SK-N-SH treated with all-trans-retinoic acid at 6 μM for 48 hours (cell line): ENCODE measurements around the gene BFSP2.

ENCODE experiments used
- ATAC-seq: fragments of 200-7000 bp; cut with Tn5 transposase; 3 replicates; pipeline ENCODE4 v1.9.1; 2020; ENCODE audit warnings: mild to moderate bottlenecking, moderate library complexity
- ARNTL ChIP-seq: fragments of 450-650 bp; formaldehyde crosslinking; IDR thresholded peaks from 2 replicates; pipeline ENCODE4 v1.5.0; 2020; ENCODE audit warnings: low read depth, mild to moderate bottlenecking, moderate library complexity, borderline replicate concordance
- BACH2 ChIP-seq: fragments of 250-450 bp; sonication (Bioruptor Pico); IDR thresholded peaks from 2 replicates; pipeline ENCODE4 v1.9.0; 2021; ENCODE audit warnings: mild to moderate bottlenecking, borderline replicate concordance
- CREB5 ChIP-seq: fragments of 250-450 bp; sonication (Bioruptor Pico); IDR thresholded peaks from 2 replicates; pipeline ENCODE4 v1.5.1; 2020; ENCODE audit warnings: low read depth, mild to moderate bottlenecking, moderate library complexity
- CSDC2 ChIP-seq: fragments of 250-450 bp; sonication (Bioruptor Pico); IDR thresholded peaks from 2 replicates; pipeline ENCODE4 v1.5.0; 2020; ENCODE audit warnings: mild to moderate bottlenecking, moderate library complexity
- ESRRG ChIP-seq: fragments of 250-450 bp; sonication (Bioruptor Pico); IDR thresholded peaks from 2 replicates; pipeline ENCODE4 v1.6.1; 2021; ENCODE audit warnings: mild to moderate bottlenecking
- GLIS3 ChIP-seq: fragments of 250-450 bp; sonication (Bioruptor Pico); IDR thresholded peaks from 2 replicates; pipeline ENCODE4 v1.5.0; 2020; ENCODE audit warnings: mild to moderate bottlenecking, moderate library complexity
- ISL1 ChIP-seq: fragments of 250-450 bp; sonication (Bioruptor Pico); IDR thresholded peaks from 2 replicates; pipeline ENCODE4 v2.1.2; 2022; ENCODE audit warnings: mild to moderate bottlenecking, moderate library complexity
- OSR1 ChIP-seq: fragments of 250-450 bp; sonication (Bioruptor Pico); IDR thresholded peaks from 2 replicates; pipeline ENCODE4 v1.8.0; 2022; ENCODE audit warnings: moderate library complexity, mild to moderate bottlenecking, inconsistent platforms
- POU6F1 ChIP-seq: fragments of 250-450 bp; sonication (Bioruptor Pico); IDR thresholded peaks from 2 replicates; pipeline ENCODE4 v1.8.0; 2021; ENCODE audit warnings: low read depth, mild to moderate bottlenecking, moderate library complexity, borderline replicate concordance
- PPARA ChIP-seq: fragments of 250-450 bp; sonication (Bioruptor Pico); IDR thresholded peaks from 2 replicates; pipeline ENCODE4 v1.5.0; 2020; ENCODE audit warnings: mild to moderate bottlenecking, borderline replicate concordance
- RARB ChIP-seq: fragments of 250-450 bp; sonication (Bioruptor Pico); IDR thresholded peaks from 2 replicates; pipeline ENCODE4 v1.8.0; 2021; ENCODE audit warnings: mild to moderate bottlenecking, moderate library complexity
- SNAI2 ChIP-seq: fragments of 250-450 bp; sonication (Bioruptor Pico); IDR thresholded peaks from 2 replicates; pipeline ENCODE4 v1.5.0; 2020; ENCODE audit warnings: mild to moderate bottlenecking, moderate library complexity
- TCF4 ChIP-seq: fragments of 250-450 bp; sonication (Bioruptor Pico); IDR thresholded peaks from 2 replicates; pipeline ENCODE4 v1.8.0; 2021; ENCODE audit warnings: mild to moderate bottlenecking, moderate library complexity, borderline replicate concordance
- ZC3H10 ChIP-seq: fragments of 250-450 bp; sonication (Bioruptor Pico); IDR thresholded peaks from 2 replicates; pipeline ENCODE4 v1.5.1; 2021; ENCODE audit warnings: mild to moderate bottlenecking, moderate library complexity
- ZFP3 ChIP-seq: fragments of 250-450 bp; sonication (Bioruptor Pico); IDR thresholded peaks from 2 replicates; pipeline ENCODE4 v1.5.0; 2020; ENCODE audit warnings: mild to moderate bottlenecking, moderate library complexity
- ZNF565 ChIP-seq: fragments of 450-650 bp; formaldehyde crosslinking; conservative IDR thresholded peaks from 2 replicates; pipeline ENCODE4 v1.5.0; 2020; ENCODE audit warnings: low read depth, mild to moderate bottlenecking, moderate library complexity
- ZNF70 ChIP-seq: fragments of 450-650 bp; formaldehyde crosslinking; IDR thresholded peaks from 2 replicates; pipeline ENCODE4 v1.5.0; 2020; ENCODE audit warnings: mild to moderate bottlenecking, moderate library complexity
- ZNF8 ChIP-seq: fragments of 450-650 bp; formaldehyde crosslinking; IDR thresholded peaks from 2 replicates; pipeline ENCODE4 v1.5.0; 2020; ENCODE audit warnings: mild to moderate bottlenecking, moderate library complexity
- TF ChIP-seq, protein P1 (sequence below): fragments of 250-450 bp; sonication (Bioruptor Pico); IDR thresholded peaks from 2 replicates; pipeline ENCODE4 v1.5.0; 2020; ENCODE audit warnings: mild to moderate bottlenecking, moderate library complexity

The BFSP2 gene

DNA sequence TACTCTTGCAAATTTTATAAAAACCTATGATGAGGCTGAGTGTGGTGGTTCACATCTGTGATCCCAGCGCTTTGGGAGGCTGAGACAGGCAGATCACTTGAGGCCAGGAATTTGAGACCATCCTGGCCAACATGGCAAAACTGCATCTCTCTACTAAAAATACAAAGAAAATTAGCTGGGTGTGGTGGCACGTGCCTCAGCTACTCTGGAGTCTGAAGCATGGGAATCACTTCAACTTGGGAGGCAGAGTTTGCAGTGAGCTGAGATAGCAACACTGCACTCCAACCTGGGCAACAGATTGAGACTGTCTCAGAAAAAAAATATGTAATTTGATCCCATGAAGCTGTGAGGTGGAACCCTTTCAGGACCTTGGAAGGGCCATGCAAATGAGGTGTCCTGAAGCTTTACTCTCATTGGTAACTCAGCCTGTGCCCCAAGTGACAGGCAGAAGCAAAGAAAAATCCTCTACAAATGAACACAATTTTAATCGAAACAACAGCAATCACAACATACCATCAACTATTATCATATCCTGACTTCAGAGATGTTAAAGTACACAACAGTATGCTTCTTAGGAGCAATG lies 89.0 kb downstream of the BFSP2 start:
- ATAC-seq, result peak; percentile 94
- TF ChIP-seq CREB5 (CRISPR knock-in tag) (no peak), OSR1 (CRISPR knock-in tag) (no peak), CSDC2 (CRISPR knock-in tag) (no peak), RARB (no peak), ZNF70 (no peak)
- TF ChIP-seq, protein P1, sequence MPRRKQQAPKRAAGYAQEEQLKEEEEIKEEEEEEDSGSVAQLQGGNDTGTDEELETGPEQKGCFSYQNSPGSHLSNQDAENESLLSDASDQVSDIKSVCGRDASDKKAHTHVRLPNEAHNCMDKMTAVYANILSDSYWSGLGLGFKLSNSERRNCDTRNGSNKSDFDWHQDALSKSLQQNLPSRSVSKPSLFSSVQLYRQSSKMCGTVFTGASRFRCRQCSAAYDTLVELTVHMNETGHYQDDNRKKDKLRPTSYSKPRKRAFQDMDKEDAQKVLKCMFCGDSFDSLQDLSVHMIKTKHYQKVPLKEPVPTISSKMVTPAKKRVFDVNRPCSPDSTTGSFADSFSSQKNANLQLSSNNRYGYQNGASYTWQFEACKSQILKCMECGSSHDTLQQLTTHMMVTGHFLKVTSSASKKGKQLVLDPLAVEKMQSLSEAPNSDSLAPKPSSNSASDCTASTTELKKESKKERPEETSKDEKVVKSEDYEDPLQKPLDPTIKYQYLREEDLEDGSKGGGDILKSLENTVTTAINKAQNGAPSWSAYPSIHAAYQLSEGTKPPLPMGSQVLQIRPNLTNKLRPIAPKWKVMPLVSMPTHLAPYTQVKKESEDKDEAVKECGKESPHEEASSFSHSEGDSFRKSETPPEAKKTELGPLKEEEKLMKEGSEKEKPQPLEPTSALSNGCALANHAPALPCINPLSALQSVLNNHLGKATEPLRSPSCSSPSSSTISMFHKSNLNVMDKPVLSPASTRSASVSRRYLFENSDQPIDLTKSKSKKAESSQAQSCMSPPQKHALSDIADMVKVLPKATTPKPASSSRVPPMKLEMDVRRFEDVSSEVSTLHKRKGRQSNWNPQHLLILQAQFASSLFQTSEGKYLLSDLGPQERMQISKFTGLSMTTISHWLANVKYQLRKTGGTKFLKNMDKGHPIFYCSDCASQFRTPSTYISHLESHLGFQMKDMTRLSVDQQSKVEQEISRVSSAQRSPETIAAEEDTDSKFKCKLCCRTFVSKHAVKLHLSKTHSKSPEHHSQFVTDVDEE (CRISPR knock-in tag), result no peak

DNA sequence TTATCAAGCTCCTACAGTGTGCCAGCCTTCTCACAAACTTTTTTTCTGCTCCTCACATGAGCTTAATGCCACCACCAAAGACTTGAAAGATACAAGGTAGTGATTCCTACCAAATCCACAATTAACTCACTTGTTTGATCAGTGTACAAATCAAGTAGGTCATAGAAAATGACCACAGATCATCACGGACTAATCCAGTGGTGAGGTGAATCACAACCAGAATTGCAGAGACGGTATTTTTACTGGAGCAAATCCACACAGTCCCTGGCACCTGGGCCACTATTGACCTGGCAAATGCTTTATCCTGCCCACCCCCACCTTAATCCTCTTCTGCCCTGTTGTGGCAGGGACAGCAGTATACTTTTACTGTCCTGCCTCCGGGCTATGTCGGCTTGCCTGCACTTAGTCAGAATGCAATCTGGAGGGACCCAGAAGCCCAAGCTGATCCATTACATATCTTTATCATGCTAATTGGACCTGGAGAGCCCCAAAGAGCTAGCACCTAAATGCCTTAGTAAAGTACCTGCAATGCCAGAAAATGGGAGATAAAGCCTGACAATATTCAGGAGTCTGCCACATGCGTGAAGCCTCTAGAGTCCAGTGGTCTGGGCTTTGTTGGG lies 89.7 kb downstream of the BFSP2 start:
- no peak for TF ChIP-seq SNAI2 (CRISPR knock-in tag)
- TF ChIP-seq PPARA (CRISPR knock-in tag), result no peak
- no peak for TF ChIP-seq ZC3H10 (CRISPR knock-in tag)
- no peak for TF ChIP-seq ZNF565 (CRISPR knock-in tag)
- no peak for TF ChIP-seq ZNF8 (CRISPR knock-in tag)
- TF ChIP-seq ARNTL (CRISPR knock-in tag), result no peak
- no peak for TF ChIP-seq ESRRG (CRISPR knock-in tag)
- TF ChIP-seq, protein P1 (CRISPR knock-in tag), result no peak
- no peak for TF ChIP-seq CSDC2 (CRISPR knock-in tag)
- no peak for ATAC-seq

DNA sequence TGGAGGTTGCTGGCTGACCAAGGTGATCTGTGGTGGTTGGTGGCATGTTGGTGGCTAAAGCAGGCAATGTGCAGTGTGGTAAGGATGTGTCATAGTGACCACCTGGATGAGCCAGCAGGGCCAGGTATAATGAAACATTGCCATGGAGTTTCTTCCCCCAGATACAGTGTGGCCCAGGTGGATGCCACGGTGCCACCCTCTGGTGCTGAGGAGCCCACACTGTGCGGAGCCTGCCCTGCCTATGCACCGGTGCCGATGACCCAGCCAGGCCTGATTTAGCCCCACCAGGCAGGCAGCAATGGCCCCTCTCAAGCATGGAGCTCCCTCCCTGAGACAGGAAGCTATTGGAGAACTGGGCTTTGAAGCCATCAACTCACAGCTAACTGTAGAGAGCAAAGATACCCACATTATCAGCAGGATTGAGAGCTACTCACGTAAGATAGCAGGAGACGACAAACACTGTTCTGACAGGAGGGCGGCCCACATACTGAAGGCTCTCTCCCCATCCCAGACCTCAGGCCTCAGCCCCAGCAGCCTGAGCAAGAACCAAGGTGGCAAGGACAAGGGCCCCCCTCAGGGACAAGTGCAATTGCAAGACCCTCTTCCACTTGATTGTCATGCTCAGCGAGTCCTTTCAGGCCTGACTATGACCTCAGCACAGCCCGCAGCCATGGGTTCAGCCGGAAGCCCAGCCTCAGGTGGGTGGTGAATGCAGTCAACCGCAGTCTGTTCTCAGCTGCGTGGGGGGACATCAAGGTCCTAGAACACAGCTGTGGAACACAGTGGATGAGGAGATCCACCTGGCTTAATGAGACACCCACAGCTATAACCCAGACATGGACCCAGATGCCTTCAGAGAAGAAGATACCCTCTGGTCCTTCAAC lies 90.9 kb downstream of the BFSP2 start:
- no peak for ATAC-seq
- TF ChIP-seq POU6F1, result no peak
- no peak for TF ChIP-seq CREB5 (CRISPR knock-in tag)
- TF ChIP-seq OSR1 (CRISPR knock-in tag), result no peak
- TF ChIP-seq ZNF565 (CRISPR knock-in tag), result no peak
- TF ChIP-seq SNAI2 (CRISPR knock-in tag), result no peak
- no peak for TF ChIP-seq RARB
- TF ChIP-seq, protein P1 (CRISPR knock-in tag), result no peak
- no peak for TF ChIP-seq GLIS3 (CRISPR knock-in tag)
- no peak for TF ChIP-seq PPARA (CRISPR knock-in tag)
- no peak for TF ChIP-seq ARNTL (CRISPR knock-in tag)
- no peak for TF ChIP-seq ZNF70
- no peak for TF ChIP-seq BACH2
- no peak for TF ChIP-seq TCF4
- no peak for TF ChIP-seq CSDC2 (CRISPR knock-in tag)
- no peak for TF ChIP-seq ISL1 (CRISPR knock-in tag)
- no peak for TF ChIP-seq ZFP3 (CRISPR knock-in tag)
